Measurements from ENCODE around the gene THSD7B. TPM values are rescaled to one million over a fixed set of nuclear protein-coding genes. Genes with fewer than 3 reads are reported as not detected.
"Not testable (repeated sequence)": the region's sequence is repeated elsewhere in the genome, so short reads cannot be mapped to it uniquely, and the experiment has no call there.

THSD7B gene
- polyA plus RNA-seq, 1 donor from 2014 or later, result 0.46 TPM

GRCh38 chr2:137096693-137097092 lies 331.3 kb downstream of the THSD7B start:
- Histone ChIP-seq H3K79me2 (replicated peaks; ENCODE audit: insufficient read depth, low read length) (no peaks in the 10 kb centered on the region), H3K9me2 (ENCODE audit: insufficient read depth, low read length) (no peaks in the 10 kb centered on the region), H4K20me1 (ENCODE audit: insufficient read depth) (no peaks in the 10 kb centered on the region), H3K9ac (ENCODE audit: low read length) (no peak overlapping the region), H2AFZ (ENCODE audit: low read depth, low read length) (no peak overlapping the region), H3K36me3 (ENCODE audit: insufficient read depth, low read length) (no peaks in the 10 kb centered on the region), H3K4me3 (ENCODE audit: low read length) (no peak overlapping the region), H3K4me2 (ENCODE audit: low read length) (no peak overlapping the region), H3K9me3 (ENCODE audit: low read length) (no peaks in the 10 kb centered on the region), H3F3A (ENCODE audit: insufficient read depth, low read length, poor library complexity, severe bottlenecking) (no peaks in the 10 kb centered on the region), H3K27me3 (ENCODE audit: insufficient read depth, low read depth, low read length) (no peaks in the 10 kb centered on the region), H3K27ac (ENCODE audit: low read length) (no peak overlapping the region)
- TF ChIP-seq POLR2AphosphoS5 (IDR thresholded peaks at IDR 0.05) (no peak), TAF1 (IDR thresholded peaks at IDR 0.05; ENCODE audit: low read depth) (no peak), RAD21 (conservative IDR thresholded peaks at IDR 0.05) (no peak), MXI1 (conservative IDR thresholded peaks at IDR 0.05; ENCODE audit: poor library complexity, severe bottlenecking) (no peak), REST (IDR thresholded peaks at IDR 0.05; ENCODE audit: borderline replicate concordance) (no peak), EP300 (conservative IDR thresholded peaks at IDR 0.05; ENCODE audit: poor library complexity, severe bottlenecking) (no peak), CTCF (IDR thresholded peaks at IDR 0.05; ENCODE audit: poor library complexity, severe bottlenecking) (no peak), EZH2 (IDR thresholded peaks at IDR 0.05; ENCODE audit: borderline replicate concordance, insufficient read depth, low read length, poor library complexity, severe bottlenecking) (no peak), SMC3 (conservative IDR thresholded peaks at IDR 0.05; ENCODE audit: poor library complexity) (no peak)

- H3F3A ChIP-seq (ENCODE audit: insufficient read depth, low read length, poor library complexity, severe bottlenecking); H3K9me3 ChIP-seq (ENCODE audit: low read length); H3K27ac ChIP-seq (ENCODE audit: low read length); H3K9ac ChIP-seq (ENCODE audit: low read length); H3K79me2 ChIP-seq (replicated peaks; ENCODE audit: insufficient read depth, low read length); H3K36me3 ChIP-seq (ENCODE audit: insufficient read depth, low read length); H3K9me2 ChIP-seq (ENCODE audit: insufficient read depth, low read length); H4K20me1 ChIP-seq (ENCODE audit: insufficient read depth); H2AFZ ChIP-seq (ENCODE audit: low read depth, low read length); H3K4me3 ChIP-seq (ENCODE audit: low read length); H3K27me3 ChIP-seq (ENCODE audit: insufficient read depth, low read depth, low read length); H3K4me2 ChIP-seq (ENCODE audit: low read length): not testable (repeated sequence)
These were observed 336.5 kb downstream of the THSD7B start for GRCh38 chr2:137101814-137102213.

- H3K27me3 ChIP-seq (ENCODE audit: insufficient read depth, low read depth, low read length), result no peaks in the 10 kb centered on the region
- no peaks in the 10 kb centered on the region for H3K9me3 ChIP-seq (ENCODE audit: low read length)
- no peak for TF ChIP-seq EP300 (conservative IDR thresholded peaks at IDR 0.05; ENCODE audit: poor library complexity, severe bottlenecking)
- no peak for TF ChIP-seq SMC3 (conservative IDR thresholded peaks at IDR 0.05; ENCODE audit: poor library complexity)
- no peak for TF ChIP-seq REST (IDR thresholded peaks at IDR 0.05; ENCODE audit: borderline replicate concordance)
- TF ChIP-seq TAF1 (IDR thresholded peaks at IDR 0.05; ENCODE audit: low read depth), result no peak
- no peak for TF ChIP-seq CTCF (IDR thresholded peaks at IDR 0.05; ENCODE audit: poor library complexity, severe bottlenecking)
- no peak for TF ChIP-seq EZH2 (IDR thresholded peaks at IDR 0.05; ENCODE audit: borderline replicate concordance, insufficient read depth, low read length, poor library complexity, severe bottlenecking)
- TF ChIP-seq POLR2AphosphoS5 (IDR thresholded peaks at IDR 0.05), result no peak
- TF ChIP-seq RAD21 (conservative IDR thresholded peaks at IDR 0.05), result no peak
- TF ChIP-seq MXI1 (conservative IDR thresholded peaks at IDR 0.05; ENCODE audit: poor library complexity, severe bottlenecking), result no peak
- no peak overlapping the region for H3K9ac ChIP-seq (ENCODE audit: low read length)
- H3K36me3 ChIP-seq (ENCODE audit: insufficient read depth, low read length), result no peaks in the 10 kb centered on the region
- H3K4me2 ChIP-seq (ENCODE audit: low read length), result no peak overlapping the region
- no peak overlapping the region for H2AFZ ChIP-seq (ENCODE audit: low read depth, low read length)
- H3K79me2 ChIP-seq (replicated peaks; ENCODE audit: insufficient read depth, low read length), result no peaks in the 10 kb centered on the region
- no peaks in the 10 kb centered on the region for H4K20me1 ChIP-seq (ENCODE audit: insufficient read depth)
- no peaks in the 10 kb centered on the region for H3F3A ChIP-seq (ENCODE audit: insufficient read depth, low read length, poor library complexity, severe bottlenecking)
- no peak overlapping the region for H3K4me3 ChIP-seq (ENCODE audit: low read length)
- H3K27ac ChIP-seq (ENCODE audit: low read length), result no peak overlapping the region
- no peaks in the 10 kb centered on the region for H3K9me2 ChIP-seq (ENCODE audit: insufficient read depth, low read length)
These were observed 342.6 kb downstream of the THSD7B start for GRCh38 chr2:137107904-137108303.
